ENCODE measurements around the gene UBE2E2. TPM values are rescaled to one million over a fixed set of nuclear protein-coding genes. Genes with fewer than 3 reads are reported as not detected.
A peak's percentile ranks its signal among the peaks of the same experiment; 100 is the strongest.
"Not testable (repeated sequence)": the region's sequence is repeated elsewhere in the genome, so short reads cannot be mapped to it uniquely, and the experiment has no call there.

UBE2E2 gene
- total RNA-seq = 54.2 TPM

GRCh38 chr3:23202921-23203707, at the start of gene UBE2E2:
UBE2E2 (plus strand) TSS chr3:23203327.
- DNase-seq (ENCODE audit: low spot score in 2 of 2) = peak; percentile 86 to 91
- no peak for FAIRE-seq

- FAIRE-seq = no peak
- DNase-seq (ENCODE audit: low spot score in 2 of 2) = no peak
Observed at GRCh38 chr3:23153436-23153835, 49.7 kb upstream of the UBE2E2 start.

- FAIRE-seq (no peak), DNase-seq (ENCODE audit: low spot score in 2 of 2) (no peak)
Observed at GRCh38 chr3:23157331-23157730, 45.8 kb upstream of the UBE2E2 start.

GRCh38 chr3:23159929-23160328, 43.2 kb upstream of the UBE2E2 start:
- FAIRE-seq = no peak
- DNase-seq (ENCODE audit: low spot score in 2 of 2) = no peak

- FAIRE-seq (no peak), DNase-seq (ENCODE audit: low spot score in 2 of 2) (no peak)
Observed at GRCh38 chr3:23161308-23161707, 41.8 kb upstream of the UBE2E2 start.

- FAIRE-seq (no peak), DNase-seq (ENCODE audit: low spot score in 2 of 2) (no peak)
Observed at GRCh38 chr3:23161896-23162570, 41.1 kb upstream of the UBE2E2 start.

GRCh38 chr3:23162934-23163333, 40.2 kb upstream of the UBE2E2 start:
- no peak for DNase-seq (ENCODE audit: low spot score in 2 of 2)
- no peak for FAIRE-seq

- DNase-seq (ENCODE audit: low spot score in 2 of 2) (no peak), FAIRE-seq (no peak)
Observed at GRCh38 chr3:23164746-23165145, 38.4 kb upstream of the UBE2E2 start.

- no peak for FAIRE-seq
- DNase-seq (ENCODE audit: low spot score in 2 of 2) = no peak
Observed at GRCh38 chr3:23165571-23165970, 37.6 kb upstream of the UBE2E2 start.

- DNase-seq (ENCODE audit: low spot score in 2 of 2) (no peak), FAIRE-seq (no peak)
Observed at GRCh38 chr3:23166276-23166675, 36.9 kb upstream of the UBE2E2 start.

- FAIRE-seq (no peak), DNase-seq (ENCODE audit: low spot score in 2 of 2) (no peak)
Observed at GRCh38 chr3:23166845-23167244, 36.3 kb upstream of the UBE2E2 start.

- no peak for FAIRE-seq
- no peak for DNase-seq (ENCODE audit: low spot score in 2 of 2)
Observed at GRCh38 chr3:23169551-23169950, 33.6 kb upstream of the UBE2E2 start.

- no peak for FAIRE-seq
Observed at GRCh38 chr3:23170291-23170690, 32.8 kb upstream of the UBE2E2 start.

GRCh38 chr3:23172059-23172458, 31.1 kb upstream of the UBE2E2 start:
- FAIRE-seq = no peak
- DNase-seq (ENCODE audit: low spot score in 2 of 2) = no peak

More at GRCh38 chr3:23170291-23170690, 32.8 kb upstream of the UBE2E2 start:
- DNase-seq (ENCODE audit: low spot score in 2 of 2) = no peak

- no peak for FAIRE-seq
- no peak for DNase-seq (ENCODE audit: low spot score in 2 of 2)
Observed at GRCh38 chr3:23174426-23175039, 28.6 kb upstream of the UBE2E2 start.

GRCh38 chr3:23175341-23176083, 27.6 kb upstream of the UBE2E2 start:
- no peak for DNase-seq (ENCODE audit: low spot score in 2 of 2)

GRCh38 chr3:23176839-23177238, 26.3 kb upstream of the UBE2E2 start:
- FAIRE-seq; DNase-seq (ENCODE audit: low spot score in 2 of 2): not testable (repeated sequence)

More at GRCh38 chr3:23175341-23176083, 27.6 kb upstream of the UBE2E2 start:
- no peak for FAIRE-seq

- no peak for DNase-seq (ENCODE audit: low spot score in 2 of 2)
- no peak for FAIRE-seq
Observed at GRCh38 chr3:23182996-23183513, 20.1 kb upstream of the UBE2E2 start.

- FAIRE-seq = no peak
- no peak for DNase-seq (ENCODE audit: low spot score in 2 of 2)
Observed at GRCh38 chr3:23183731-23184130, 19.4 kb upstream of the UBE2E2 start.

GRCh38 chr3:23185861-23186260, 17.3 kb upstream of the UBE2E2 start:
- no peak for DNase-seq (ENCODE audit: low spot score in 2 of 2)
- no peak for FAIRE-seq

Data from frontal cortex (tissue), 4 donors.